Neural cell (in vitro differentiated cells): ENCODE measurements around the gene EFR3B.

Experiments
- CTCF ChIP-seq: fragments of 450-650 bp; IDR thresholded peaks from 2 replicates; pipeline ENCODE4 v1.5.1; 2014; ENCODE audit warnings: antibody characterized with exemption, mild to moderate bottlenecking, moderate library complexity; ENCODE audit not compliant: poor library complexity, severe bottlenecking
- EP300 ChIP-seq: fragments of 450-650 bp; conservative IDR thresholded peaks from 2 replicates; pipeline ENCODE4 v1.6.1; 2014; ENCODE audit warnings: antibody characterized with exemption, mild to moderate bottlenecking, moderate library complexity; ENCODE audit not compliant: poor library complexity, severe bottlenecking
- EZH2 ChIP-seq: fragments of 200-600, 300-800 bp; shearing (Covaris generic), sonication (generic); IDR thresholded peaks from 2 replicates; pipeline ENCODE4 v1.6.1; 2014; ENCODE audit warnings: antibody characterized with exemption, low read length, borderline replicate concordance, mild to moderate bottlenecking; ENCODE audit not compliant: insufficient read depth, poor library complexity, severe bottlenecking
- MXI1 ChIP-seq: fragments of 450-650 bp; conservative IDR thresholded peaks from 2 replicates; pipeline ENCODE4 v1.6.1; 2014; ENCODE audit warnings: antibody characterized with exemption, mild to moderate bottlenecking; ENCODE audit not compliant: poor library complexity, severe bottlenecking
- POLR2AphosphoS5 ChIP-seq: IDR thresholded peaks from 2 replicates; pipeline ENCODE4 v1.6.1; 2012
- RAD21 ChIP-seq: fragments of 450-650 bp; conservative IDR thresholded peaks from 2 replicates; pipeline ENCODE4 v1.6.1; 2014; ENCODE audit warnings: antibody characterized with exemption, mild to moderate bottlenecking, moderate library complexity
- REST ChIP-seq: IDR thresholded peaks from 2 replicates; pipeline ENCODE4 v1.6.1; 2012; ENCODE audit warnings: borderline replicate concordance
- SMC3 ChIP-seq: fragments of 450-650 bp; conservative IDR thresholded peaks from 2 replicates; pipeline ENCODE4 v1.6.1; 2014; ENCODE audit warnings: antibody characterized with exemption, mild to moderate bottlenecking, moderate library complexity; ENCODE audit not compliant: poor library complexity
- TAF1 ChIP-seq: IDR thresholded peaks from 2 replicates; pipeline ENCODE4 v1.6.1; 2012; ENCODE audit warnings: low read depth

DNA sequence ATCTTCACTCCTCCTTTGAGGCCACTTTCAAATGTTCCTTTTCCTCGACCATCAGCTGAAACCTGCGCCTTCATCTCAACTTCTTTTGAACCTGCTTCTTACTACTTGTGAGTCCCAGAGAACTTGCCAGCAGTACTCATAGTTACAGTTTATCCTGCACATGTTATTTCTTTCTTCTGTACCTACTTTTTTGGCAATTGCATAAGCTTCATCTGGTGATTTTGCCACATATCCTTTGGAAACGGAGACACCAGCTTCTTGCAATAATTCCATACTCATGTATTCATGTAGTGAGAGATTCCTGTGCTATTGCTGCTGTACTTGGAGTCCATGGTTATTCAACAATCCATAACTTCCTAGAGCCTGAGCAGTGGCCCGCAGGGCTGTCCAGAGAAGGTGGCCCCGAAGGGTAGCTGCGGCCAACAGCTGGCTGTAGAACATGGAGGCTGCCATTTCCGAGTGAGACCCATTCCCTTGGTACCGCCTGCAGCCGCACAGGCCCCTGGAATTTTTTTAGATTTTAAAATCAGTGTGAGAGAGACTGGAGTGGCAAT is 39.4 kb downstream of the EFR3B start:
- TF ChIP-seq EZH2 (no peak), TAF1 (no peak), CTCF (no peak), POLR2AphosphoS5 (no peak), REST (no peak), SMC3 (no peak), RAD21 (no peak), MXI1 (no peak), EP300 (no peak)
